GM12878 (cell line): ENCODE results near the gene VSX2. TPM values are rescaled to one million over a fixed set of nuclear protein-coding genes. Genes with fewer than 3 reads are reported as not detected.

ENCODE experiments used
- ATAC-seq: fragments of 200-7000 bp; cut with Tn5 transposase; 3 replicates; pipeline ENCODE4 v1.9.1; 2020; ENCODE audit warnings: mild to moderate bottlenecking, moderate library complexity
- BruUV-seq: library from RNA; stranded (reverse); fragments of 400-500 nt; replicated peaks from 2 replicates; lab custom pipeline; 2021; lab: Mats Ljungman, UMichigan
- CTCF ChIA-PET: fragments of 300-600 bp; sonication (Branson Sonifier 250); formaldehyde crosslinking; extraction: SDS; loops from one replicate; lab custom pipeline; 2021; ENCODE audit warnings: inconsistent platforms; lab: Yijun Ruan, JAX
- POLR2A ChIA-PET: fragments of 350-600 bp; formaldehyde crosslinking; extraction: SDS; loops from one replicate; lab custom pipeline; 2021; ENCODE audit warnings: inconsistent platforms; lab: Charles Lee
- RAD21 ChIA-PET: fragments of 300-600 bp; sonication (Branson Sonifier 250); formaldehyde crosslinking; loops from one replicate; lab custom pipeline; 2023; ENCODE audit warnings: antibody characterized with exemption; ENCODE audit not compliant: unreplicated experiment; lab: Charles Lee
- SMC1A ChIA-PET: fragments of 300-600 bp; sonication (Branson Sonifier 250); formaldehyde crosslinking; loops from one replicate; lab custom pipeline; 2023; ENCODE audit not compliant: unreplicated experiment, uncharacterized antibody; lab: Charles Lee
- DNase-seq: peaks from one replicate; pipeline ENCODE4 v3.0.0-alpha.2; 2011; ENCODE audit warnings: low read depth, low spot score
- FAIRE-seq: peaks from 3 replicates; lab custom pipeline; 2011; peaks lifted over from hg19 to GRCh38; lab: Jason Lieb, UNC
- H2AFZ ChIP-seq: 2 replicates; pipeline ENCODE4 v1.6.0; 2011; ENCODE audit warnings: low read depth, low read length, control low read depth; ENCODE audit not compliant: control insufficient read depth
- H3K27ac ChIP-seq: 2 replicates; pipeline ENCODE4 v1.5.1; 2011; ENCODE audit warnings: control low read depth; ENCODE audit not compliant: control insufficient read depth, insufficient read depth
- H3K27me3 ChIP-seq, 2 experiments: replicated peaks in 1 of 2; 2 replicates each; pipeline versions ENCODE4 v1.6.0 to v1.6.1; 2011; ENCODE audit warnings: low read length in 1 of 2; ENCODE audit not compliant: control insufficient read depth in 2 of 2, insufficient read depth in 2 of 2
- H3K36me3 ChIP-seq, 2 experiments: 2 replicates each; pipeline ENCODE4 v1.5.1; 2011; ENCODE audit warnings: low read length in 1 of 2; ENCODE audit not compliant: control insufficient read depth in 2 of 2, insufficient read depth in 2 of 2
- H3K4me1 ChIP-seq: 2 replicates; pipeline ENCODE4 v1.6.1; 2011; ENCODE audit warnings: mild to moderate bottlenecking, low read length, moderate library complexity, mixed read lengths; ENCODE audit not compliant: control insufficient read depth, insufficient read depth
- H3K4me2 ChIP-seq: 2 replicates; pipeline ENCODE4 v1.6.0; 2011; ENCODE audit warnings: control low read depth; ENCODE audit not compliant: control insufficient read depth, insufficient read depth
- H3K4me3 ChIP-seq: fragments of 200-600 bp; sonication (generic); 2 replicates; pipeline ENCODE4 v1.5.1; 2016
- H3K79me2 ChIP-seq: 2 replicates; pipeline ENCODE4 v1.6.0; 2011; ENCODE audit warnings: low read length; ENCODE audit not compliant: control insufficient read depth, insufficient read depth
- H3K9ac ChIP-seq: 2 replicates; pipeline ENCODE4 v1.8.0; 2011; ENCODE audit warnings: low read length, control low read depth, mixed read lengths; ENCODE audit not compliant: control insufficient read depth, insufficient read depth
- H3K9me3 ChIP-seq: replicated peaks from 3 replicates; pipeline ENCODE4 v1.5.1; 2011; ENCODE audit warnings: mild to moderate bottlenecking, low read length; ENCODE audit not compliant: control insufficient read depth, insufficient read depth
- H4K20me1 ChIP-seq: 2 replicates; pipeline ENCODE4 v1.6.0; 2011; ENCODE audit not compliant: control insufficient read depth, insufficient read depth
- BHLHE40 ChIP-seq, 2 experiments: fragments of 450-650 bp in 1 of 2; IDR thresholded peaks; 2 replicates each; pipeline ENCODE4 v1.6.1; 2011 to 2017; ENCODE audit warnings: low read depth in 2 of 2, borderline replicate concordance in 1 of 2, improper control_type of control experiment in 1 of 2, low read length in 1 of 2, mild to moderate bottlenecking in 1 of 2
- CBFB ChIP-seq: IDR thresholded peaks from 2 replicates; pipeline ENCODE4 v1.6.1; 2016; ENCODE audit warnings: antibody characterized with exemption, low read depth
- CBX3 ChIP-seq: fragments of 200-600 bp; sonication (generic); IDR thresholded peaks from 2 replicates; pipeline ENCODE4 v1.6.1; 2016; ENCODE audit warnings: low read depth, borderline replicate concordance
- CHD1 ChIP-seq: IDR thresholded peaks from 2 replicates; pipeline ENCODE4 v1.6.1; 2012; ENCODE audit warnings: low read depth, low read length, improper control_type of control experiment
- DPF2 ChIP-seq: fragments of 450-650 bp; IDR thresholded peaks from 2 replicates; pipeline ENCODE4 v1.6.1; 2017; ENCODE audit warnings: mild to moderate bottlenecking
- EP300 ChIP-seq, 2 experiments: fragments of 150-350 bp in 1 of 2; IDR thresholded peaks; 2 replicates each; pipeline ENCODE4 v1.6.1; 2011 to 2012; ENCODE audit warnings: low read depth in 2 of 2, low read length in 2 of 2, borderline replicate concordance in 1 of 2, improper control_type of control experiment in 1 of 2, inconsistent platforms in 1 of 2; ENCODE audit not compliant: control insufficient read depth in 1 of 2
- FOXK2 ChIP-seq: fragments of 450-650 bp; IDR thresholded peaks from 2 replicates; pipeline ENCODE4 v1.6.1; 2017; ENCODE audit warnings: mild to moderate bottlenecking, moderate library complexity
- FOXM1 ChIP-seq: IDR thresholded peaks from 2 replicates; pipeline ENCODE4 v1.6.1; 2012; ENCODE audit warnings: low read depth, mild to moderate bottlenecking, inconsistent platforms, low read length, moderate library complexity
- HCFC1 ChIP-seq: fragments of 150-350 bp; IDR thresholded peaks from 2 replicates; pipeline ENCODE4 v1.6.1; 2014; ENCODE audit warnings: low read length
- IRF3 ChIP-seq: fragments of 450-650 bp; IDR thresholded peaks from 2 replicates; pipeline ENCODE4 v1.6.1; 2014; ENCODE audit warnings: mild to moderate bottlenecking
- IRF5 ChIP-seq: fragments of 450-650 bp; IDR thresholded peaks from 2 replicates; pipeline ENCODE4 v1.6.1; 2017; ENCODE audit warnings: borderline replicate concordance
- JUNB ChIP-seq: IDR thresholded peaks from 2 replicates; pipeline ENCODE4 v1.6.1; 2016; ENCODE audit warnings: antibody characterized with exemption, mild to moderate bottlenecking
- KDM1A ChIP-seq: fragments of 200-600 bp; sonication (generic); IDR thresholded peaks from 2 replicates; pipeline ENCODE4 v1.6.1; 2016; ENCODE audit warnings: borderline replicate concordance
- NKRF ChIP-seq: fragments of 450-650 bp; conservative IDR thresholded peaks from 2 replicates; pipeline ENCODE4 v1.6.1; 2017; ENCODE audit warnings: mild to moderate bottlenecking, moderate library complexity
- PAX8 ChIP-seq: fragments of 450-650 bp; IDR thresholded peaks from 2 replicates; pipeline ENCODE4 v1.6.1; 2017; ENCODE audit warnings: mild to moderate bottlenecking, moderate library complexity
- POU2F2 ChIP-seq: IDR thresholded peaks from 3 replicates; pipeline ENCODE4 v1.6.1; 2011; ENCODE audit warnings: low read depth, mild to moderate bottlenecking, low read length, borderline replicate concordance
- SREBF1 ChIP-seq: IDR thresholded peaks from 2 replicates; pipeline ENCODE4 v1.6.1; 2012; ENCODE audit warnings: mild to moderate bottlenecking, low read length
- ZNF274 ChIP-seq: IDR thresholded peaks from one replicate; pipeline ENCODE4 v1.8.0; 2011; ENCODE audit not compliant: insufficient read length, insufficient read depth
- WGBS: methylation state at CpG from one replicate; pipeline ENCODE4 v1.1.6; 2016; ENCODE audit warnings: low lambda C conversion rate; ENCODE audit not compliant: insufficient replicate concordance, insufficient coverage; ENCODE audit errors: missing lambda C conversion rate; 5-methylcytosine and 5-hydroxymethylcytosine counted together
- in situ Hi-C: fragments of 300-500 bp; cut with MboI; formaldehyde crosslinking; loops from 9 replicates; pipeline ENCODE4 v1.14.3; 2018; ENCODE audit warnings: mixed read lengths
- intact Hi-C: fragments of 100-400 bp; cut with micrococcal nuclease; formaldehyde crosslinking; loops from one replicate; pipeline ENCODE4 v1.14.2; 2022; ENCODE audit not compliant: unreplicated experiment
- polyA plus RNA-seq, 11 experiments: library from polyadenylated mRNA; depleted of rRNA in 4 of 11; unstranded in 6 of 11; stranded (reverse) in 5 of 11; fragments of >200 nt; fragmentation: Nextera tagmentation in 4 of 11; fragmentation: Illumina TruSeq in 1 of 11; extraction: Ambion mirVana in 4 of 11; extraction: Trizol in 1 of 11; gene quantifications; 1 replicate in 1 of 11; 2 replicates in 10 of 11; pipeline versions ENCODE4 v1.2.1 to v1.2.3, GENCODE V29; 2011 to 2016; ENCODE audit warnings: inconsistent platforms in 2 of 11, missing spikeins in 2 of 11, low read depth in 1 of 11
- total RNA-seq, 4 experiments: library from RNA; depleted of rRNA in 3 of 4; stranded (reverse); fragments of >200 nt in 3 of 4; fragmentation: Illumina TruSeq in 1 of 4; extraction: Trizol in 1 of 4; gene quantifications; 2 replicates each; pipeline versions ENCODE4 v1.2.1 to v1.2.3, GENCODE V29; 2013 to 2021
- TF ChIP-seq, protein P1 (sequence below): IDR thresholded peaks from 2 replicates; pipeline ENCODE4 v1.6.1; 2011; ENCODE audit warnings: mild to moderate bottlenecking, low read depth, low read length, moderate library complexity; ENCODE audit not compliant: insufficient replicate concordance
- TF ChIP-seq, protein P2 (sequence below): IDR thresholded peaks from 2 replicates; pipeline ENCODE4 v1.6.1; 2012; ENCODE audit warnings: low read depth, low read length, improper control_type of control experiment

Gene VSX2
- total and polyA plus RNA-seq, 10 of the 15 experiments (the other 5 are each of a cell fraction or from before 2014, with no cell fraction given), result 0.04 to 0.05 TPM; not detected in 8

DNA sequence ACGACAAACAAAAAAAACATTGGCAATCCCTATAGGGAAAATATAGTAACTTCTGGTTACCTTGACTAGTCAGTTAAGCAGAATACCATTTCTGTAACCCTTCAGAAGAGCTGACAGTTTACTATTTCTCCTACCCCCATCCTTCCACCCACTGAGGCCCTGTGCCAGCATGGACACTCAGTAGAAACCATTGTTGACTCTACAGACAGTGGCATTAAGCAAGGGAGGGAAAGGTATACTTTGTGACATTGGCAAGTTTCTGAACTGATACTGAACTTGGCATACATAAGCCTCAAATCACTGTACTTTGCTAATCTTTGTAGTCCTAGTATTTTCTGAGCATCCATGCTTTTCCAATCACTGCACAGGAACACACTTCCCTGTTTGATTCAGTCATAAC, 33.4 kb upstream of the VSX2 start:
- H3K9me3 ChIP-seq, result no peaks in the 10 kb centered on the region
- no peaks in the 10 kb centered on the region for H3K79me2 ChIP-seq
- no peaks in the 10 kb centered on the region for H3K4me1 ChIP-seq
- H3K4me2 ChIP-seq, result no peak overlapping the region
- intact Hi-C loops, result no loop called here
- SMC1A ChIA-PET, result no interaction called here
- no peak overlapping the region for H3K4me3 ChIP-seq
- WGBS, result 44% methylated on average over 1 of the region's 1 CpG
- no peak overlapping the region for H2AFZ ChIP-seq
- in situ Hi-C loops, result no loop called here
- H4K20me1 ChIP-seq, result no peaks in the 10 kb centered on the region
- no peak for TF ChIP-seq NKRF
- no peak for TF ChIP-seq IRF5
- TF ChIP-seq FOXK2, result no peak
- TF ChIP-seq CBFB, result no peak
- no peak for TF ChIP-seq HCFC1
- TF ChIP-seq CHD1, result no peak
- no peak for TF ChIP-seq JUNB
- TF ChIP-seq, protein P1, sequence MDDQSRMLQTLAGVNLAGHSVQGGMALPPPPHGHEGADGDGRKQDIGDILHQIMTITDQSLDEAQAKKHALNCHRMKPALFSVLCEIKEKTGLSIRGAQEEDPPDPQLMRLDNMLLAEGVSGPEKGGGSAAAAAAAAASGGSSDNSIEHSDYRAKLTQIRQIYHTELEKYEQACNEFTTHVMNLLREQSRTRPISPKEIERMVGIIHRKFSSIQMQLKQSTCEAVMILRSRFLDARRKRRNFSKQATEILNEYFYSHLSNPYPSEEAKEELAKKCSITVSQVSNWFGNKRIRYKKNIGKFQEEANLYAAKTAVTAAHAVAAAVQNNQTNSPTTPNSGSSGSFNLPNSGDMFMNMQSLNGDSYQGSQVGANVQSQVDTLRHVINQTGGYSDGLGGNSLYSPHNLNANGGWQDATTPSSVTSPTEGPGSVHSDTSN, result no peak
- TF ChIP-seq BHLHE40 (IDR thresholded peaks at IDR 0.05; ENCODE audit: borderline replicate concordance in 1 of 2, low read depth in 2 of 2, low read length in 1 of 2), result no peak
- TF ChIP-seq DPF2, result no peak
- TF ChIP-seq SREBF1, result no peak
- no peak for TF ChIP-seq CBX3
- TF ChIP-seq PAX8, result no peak
- no peak for TF ChIP-seq ZNF274
- TF ChIP-seq, protein P2, sequence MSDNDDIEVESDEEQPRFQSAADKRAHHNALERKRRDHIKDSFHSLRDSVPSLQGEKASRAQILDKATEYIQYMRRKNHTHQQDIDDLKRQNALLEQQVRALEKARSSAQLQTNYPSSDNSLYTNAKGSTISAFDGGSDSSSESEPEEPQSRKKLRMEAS, result no peak
- TF ChIP-seq FOXM1, result no peak
- no peak for TF ChIP-seq IRF3
- TF ChIP-seq EP300 (IDR thresholded peaks at IDR 0.05; ENCODE audit: borderline replicate concordance in 1 of 2, control insufficient read depth in 1 of 2, low read depth in 2 of 2, low read length in 2 of 2), result no peak
- no peak for TF ChIP-seq POU2F2
- TF ChIP-seq KDM1A, result no peak
- ATAC-seq (no peak), FAIRE-seq (no peak), DNase-seq (no peak)
- CTCF ChIA-PET, result no interaction called here
- no peak overlapping the region for H3K27ac ChIP-seq
- BruUV-seq, result no TSS peak
- POLR2A ChIA-PET, result no interaction called here
- no peaks in the 10 kb centered on the region for H3K27me3 ChIP-seq
- H3K36me3 ChIP-seq, result peaks cover 0 to 3% of the 10 kb centered on the region in 2 experiments; a peak in 3 of 4 replicates
- H3K9ac ChIP-seq, result no peak overlapping the region
- RAD21 ChIA-PET, result no interaction called here
